Bone marrow (tissue), 2 donors: ENCODE data around the gene RBM28.
"Not testable (repeated sequence)": the region's sequence is repeated elsewhere in the genome, so short reads cannot be mapped to it uniquely, and the experiment has no call there.

ENCODE experiments used
- DNase-seq, 2 donors: peaks; one replicate each; lab custom pipeline; 2025; lab: John Stamatoyannopoulos, UW

Gene RBM28

GRCh38 chr7:128350708-128351295 lies 7.1 kb upstream of the RBM28 start:
- no peak for DNase-seq

- no peak for DNase-seq
These were observed 5.7 kb upstream of the RBM28 start for GRCh38 chr7:128349466-128349825.

- DNase-seq, result peak in 1 of 2 donors; percentile 37
These were observed 4.0 kb upstream of the RBM28 start for GRCh38 chr7:128347647-128348097.

- no peak for DNase-seq
These were observed 695 bp upstream of the RBM28 start for GRCh38 chr7:128344431-128344774.

- DNase-seq, result no peak
These were observed 2.0 kb downstream of the RBM28 start for GRCh38 chr7:128341733-128342132.

GRCh38 chr7:128335730-128336129 lies 8.0 kb downstream of the RBM28 start:
- DNase-seq, result no peak

GRCh38 chr7:128324368-128324680 lies 19.4 kb downstream of the RBM28 start:
- DNase-seq, result no peak

GRCh38 chr7:128323459-128324367 lies 20.0 kb downstream of the RBM28 start:
- DNase-seq, result no peak

- DNase-seq, result peak in 1 of 2 donors; percentile 6
These were observed 20.7 kb downstream of the RBM28 start for GRCh38 chr7:128323040-128323439.

- peak in 1 of 2 donors; percentile 60 for DNase-seq
These were observed 21.6 kb downstream of the RBM28 start for GRCh38 chr7:128322040-128322643.

GRCh38 chr7:128321044-128321422 lies 22.7 kb downstream of the RBM28 start:
- DNase-seq, result no peak

GRCh38 chr7:128318691-128319090 lies 25.0 kb downstream of the RBM28 start:
- DNase-seq, result peak in 1 of 2 donors; percentile 71

GRCh38 chr7:128311013-128311412 lies 32.7 kb downstream of the RBM28 start:
- no peak for DNase-seq

- DNase-seq, result no peak
These were observed 33.2 kb downstream of the RBM28 start for GRCh38 chr7:128310499-128310898.

- no peak for DNase-seq
These were observed 33.7 kb downstream of the RBM28 start for GRCh38 chr7:128309976-128310375.

- no peak for DNase-seq
These were observed 34.6 kb downstream of the RBM28 start for GRCh38 chr7:128309124-128309523.

- no peak for DNase-seq
These were observed 36.6 kb downstream of the RBM28 start for GRCh38 chr7:128307061-128307460.

- no peak for DNase-seq
These were observed 39.5 kb downstream of the RBM28 start for GRCh38 chr7:128304212-128304611.

- no peak for DNase-seq
These were observed 40.1 kb downstream of the RBM28 start for GRCh38 chr7:128303643-128304042.

GRCh38 chr7:128303133-128303532 lies 40.6 kb downstream of the RBM28 start:
- no peak for DNase-seq

GRCh38 chr7:128302139-128302538 lies 41.6 kb downstream of the RBM28 start:
- no peak for DNase-seq

GRCh38 chr7:128299109-128299607 lies 44.5 kb downstream of the RBM28 start:
- DNase-seq, result no peak

GRCh38 chr7:128298004-128298403 lies 45.7 kb downstream of the RBM28 start:
- not testable (repeated sequence) for DNase-seq
